HepG2 (cell line): ENCODE measurements around the gene LRRC8D. TPM values are rescaled to one million over a fixed set of nuclear protein-coding genes. Genes with fewer than 3 reads are reported as not detected.

Source experiments
- ATAC-seq: fragments of 200-7000 bp; cut with Tn5 transposase; 3 replicates; pipeline ENCODE4 v1.9.1; 2020; ENCODE audit warnings: mild to moderate bottlenecking, moderate library complexity
- BruUV-seq: library from RNA; stranded (reverse); fragments of 400-500 nt; replicated peaks from 2 replicates; lab custom pipeline; 2021; lab: Mats Ljungman, UMichigan
- CTCF ChIA-PET: fragments of 300-600 bp; formaldehyde crosslinking; extraction: SDS; loops from one replicate; lab custom pipeline; 2021; ENCODE audit warnings: low total read pairs, inconsistent platforms, low intra/inter-chr PET ratio; lab: Yijun Ruan, JAX
- POLR2A ChIA-PET: fragments of 350-600 bp; sonication (Branson Sonifier 250); formaldehyde crosslinking; loops from one replicate; lab custom pipeline; 2020; ENCODE audit warnings: antibody characterized with exemption, inconsistent platforms; lab: Yijun Ruan, JAX
- DNase-seq: peaks from one replicate; pipeline ENCODE4 v3.0.0-alpha.2; 2015; ENCODE audit warnings: low spot score
- FAIRE-seq: peaks from 3 replicates; lab custom pipeline; 2011; peaks lifted over from hg19 to GRCh38; lab: Jason Lieb, UNC
- H2AFZ ChIP-seq: one replicate; pipeline ENCODE4 v1.6.1; 2011; ENCODE audit warnings: low read length, inconsistent platforms
- H3K27ac ChIP-seq: fragments of 300-600 bp; 3 replicates; pipeline ENCODE4 v1.8.0; 2011; ENCODE audit warnings: mixed run types, mild to moderate bottlenecking, mixed read lengths, low read length, inconsistent platforms; ENCODE audit not compliant: insufficient read depth; ENCODE audit errors: extremely low read length
- H3K27me3 ChIP-seq, 2 experiments: fragments of 200-600 bp in 1 of 2; 2 replicates in 1 of 2; 3 replicates in 1 of 2; pipeline versions ENCODE4 v1.6.0 to v1.8.0; 2011; ENCODE audit warnings: low read length in 2 of 2, mild to moderate bottlenecking in 2 of 2, moderate library complexity in 2 of 2, inconsistent platforms in 1 of 2; ENCODE audit not compliant: insufficient read depth in 2 of 2, control insufficient read depth in 1 of 2
- H3K36me3 ChIP-seq, 2 experiments: fragments of 200-600 bp in 1 of 2; replicated peaks in 1 of 2; 2 replicates in 1 of 2; 3 replicates in 1 of 2; pipeline versions ENCODE4 v1.5.1 to v1.8.0; 2011; ENCODE audit warnings: low read length in 2 of 2, inconsistent platforms in 1 of 2; ENCODE audit not compliant: insufficient read depth in 2 of 2, control insufficient read depth in 1 of 2
- H3K4me1 ChIP-seq: 2 replicates; pipeline ENCODE4 v1.5.1; 2012; ENCODE audit warnings: low read length, inconsistent platforms; ENCODE audit not compliant: insufficient read depth
- H3K4me2 ChIP-seq: 2 replicates; pipeline ENCODE4 v1.6.0; 2011; ENCODE audit warnings: low read depth, low read length, inconsistent platforms
- H3K4me3 ChIP-seq, 3 experiments: fragments of 200-600 bp in 1 of 3; sonication (generic), shearing (Covaris generic) in 1 of 3; replicated peaks in 1 of 3; 2 replicates each; pipeline ENCODE4 v1.5.1; 2011 to 2016; ENCODE audit warnings: low read length in 3 of 3, inconsistent platforms in 2 of 3, low read depth in 2 of 3, mild to moderate bottlenecking in 2 of 3, control low read depth in 1 of 3, mixed read lengths in 1 of 3; ENCODE audit not compliant: insufficient read depth in 1 of 3
- H3K79me2 ChIP-seq: one replicate; pipeline ENCODE4 v1.6.1; 2011; ENCODE audit warnings: low read length, inconsistent platforms; ENCODE audit not compliant: insufficient read depth
- H3K9ac ChIP-seq: 2 replicates; pipeline ENCODE4 v1.6.0; 2011; ENCODE audit warnings: mild to moderate bottlenecking, low read depth, low read length, inconsistent platforms; ENCODE audit not compliant: insufficient read depth
- H3K9me3 ChIP-seq: 2 replicates; pipeline ENCODE4 v1.5.1; 2012; ENCODE audit warnings: mild to moderate bottlenecking, low read length
- H4K20me1 ChIP-seq: 2 replicates; pipeline ENCODE4 v1.6.0; 2011; ENCODE audit warnings: inconsistent platforms, mild to moderate bottlenecking, low read length, moderate library complexity; ENCODE audit not compliant: insufficient read depth
- ATF7-NPFF ChIP-seq: sonication (generic); formaldehyde crosslinking; IDR thresholded peaks from 2 replicates; pipeline ENCODE4 v1.8.1; 2023; ENCODE audit warnings: mild to moderate bottlenecking, low read depth, missing genetic modification reagents, moderate library complexity
- ELF1 ChIP-seq: sonication (generic); formaldehyde crosslinking; IDR thresholded peaks from 2 replicates; pipeline ENCODE4 v1.4.0; 2020; ENCODE audit warnings: missing genetic modification reagents
- FOXA1 ChIP-seq, 2 experiments: fragments of 450-650 bp in 1 of 2; sonication (generic) in 1 of 2; formaldehyde crosslinking in 1 of 2; IDR thresholded peaks; 2 replicates each; pipeline versions ENCODE4 v1.4.0 to v1.6.1; 2016 to 2020; ENCODE audit warnings: missing genetic modification reagents in 1 of 2
- MAFF ChIP-seq: IDR thresholded peaks from 2 replicates; pipeline ENCODE4 v1.6.1; 2011; ENCODE audit warnings: low read depth, low read length, improper control_type of control experiment
- MAFK ChIP-seq, 2 experiments: IDR thresholded peaks in 1 of 2; conservative IDR thresholded peaks in 1 of 2; 2 replicates each; pipeline ENCODE4 v1.6.1; 2011; ENCODE audit warnings: improper control_type of control experiment in 2 of 2, low read length in 2 of 2
- SCMH1 ChIP-seq: sonication (generic); formaldehyde crosslinking; IDR thresholded peaks from 2 replicates; pipeline ENCODE4 v1.9.0; 2021; ENCODE audit warnings: missing genetic modification reagents, mild to moderate bottlenecking, borderline replicate concordance
- ZFP36L2 ChIP-seq: sonication (generic); formaldehyde crosslinking; IDR thresholded peaks from 2 replicates; pipeline ENCODE4 v1.4.0; 2020; ENCODE audit warnings: missing genetic modification reagents
- ZNF615 ChIP-seq: sonication (generic); formaldehyde crosslinking; IDR thresholded peaks from 2 replicates; pipeline ENCODE4 v1.5.0; 2020; ENCODE audit warnings: mild to moderate bottlenecking, missing genetic modification reagents, borderline replicate concordance
- ZNF652 ChIP-seq: IDR thresholded peaks from 2 replicates; pipeline ENCODE4 v1.6.1; 2016; ENCODE audit warnings: low read depth, borderline replicate concordance
- ZNF766 ChIP-seq: sonication (generic); formaldehyde crosslinking; IDR thresholded peaks from 2 replicates; pipeline ENCODE4 v1.5.0; 2020; ENCODE audit warnings: missing genetic modification reagents, borderline replicate concordance
- WGBS: methylation state at CpG from one replicate; pipeline ENCODE4 v1.1.6; 2017; ENCODE audit warnings: low lambda C conversion rate; 5-methylcytosine and 5-hydroxymethylcytosine counted together
- in situ Hi-C: cut with HindIII; loops from 2 replicates; pipeline ENCODE4 v1.10.0; 2017; ENCODE audit warnings: low pct_unique_long_range_greater_than_20kb; ENCODE audit not compliant: extremely low pct_ligation_motif_present
- intact Hi-C: fragments of 100-400 bp; cut with micrococcal nuclease; formaldehyde crosslinking; loops from one replicate; pipeline ENCODE4 v1.10.0; 2022; ENCODE audit not compliant: unreplicated experiment
- polyA plus RNA-seq, 8 experiments: library from polyadenylated mRNA; depleted of rRNA in 3 of 8; stranded (reverse) in 7 of 8; unstranded in 1 of 8; fragments of >200 nt; fragmentation: Illumina TruSeq in 4 of 8; extraction: Trizol in 4 of 8; gene quantifications; 2 replicates each; pipeline versions ENCODE4 v1.2.1 to v1.2.3, GENCODE V29; 2011 to 2016; ENCODE audit warnings: low read depth in 4 of 8, missing spikeins in 1 of 8, mixed read lengths in 1 of 8; ENCODE audit not compliant: insufficient read depth in 1 of 8
- total RNA-seq, 5 experiments: library from RNA; depleted of rRNA; stranded (reverse); fragments of >200 nt; fragmentation: Illumina TruSeq; extraction: Trizol; gene quantifications; 2 replicates each; pipeline ENCODE4 v1.2.3, GENCODE V29; 2016; ENCODE audit warnings: low read depth in 1 of 5
- TF ChIP-seq, protein P1 (sequence below): sonication (generic); formaldehyde crosslinking; IDR thresholded peaks from 2 replicates; pipeline ENCODE4 v1.5.0; 2020; ENCODE audit warnings: mild to moderate bottlenecking, low read depth, missing genetic modification reagents, borderline replicate concordance
- TF ChIP-seq, protein P2 (sequence below): sonication (generic); formaldehyde crosslinking; IDR thresholded peaks from 2 replicates; pipeline ENCODE4 v1.5.0; 2020; ENCODE audit warnings: missing genetic modification reagents
- TF ChIP-seq, protein P3 (sequence below): sonication (generic); formaldehyde crosslinking; IDR thresholded peaks from 2 replicates; pipeline ENCODE4 v1.5.0; 2020; ENCODE audit warnings: mild to moderate bottlenecking, missing genetic modification reagents

LRRC8D gene
- total and polyA plus RNA-seq, 2 of the 13 experiments (the other 11 are each of a cell fraction or from before 2014, with no cell fraction given), result 29.9 to 45.5 TPM

DNA sequence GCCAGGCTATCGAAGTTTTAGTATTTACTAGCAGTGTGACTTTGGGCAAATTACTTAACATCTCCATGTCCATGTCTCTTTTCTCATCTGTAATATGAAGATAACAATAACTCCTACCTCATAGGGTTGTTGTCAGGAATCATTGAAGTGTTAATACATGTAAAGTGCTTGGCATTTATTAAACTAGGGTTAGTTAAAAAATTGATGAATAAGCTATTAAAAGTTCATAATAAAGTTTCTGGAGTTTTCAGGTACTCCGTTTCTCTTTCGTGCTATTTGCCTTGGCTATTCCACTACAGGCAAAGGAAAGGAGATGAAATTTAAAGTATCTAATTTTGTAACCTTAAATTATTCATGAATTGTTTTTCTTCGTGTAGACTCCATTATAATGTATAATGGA is 16.7 kb downstream of the LRRC8D start:
- peaks cover 73% of the 10 kb centered on the region for H3K79me2 ChIP-seq
- H3K9me3 ChIP-seq, result no peaks in the 10 kb centered on the region
- no peak for ATAC-seq
- peak overlapping the region; percentile 92 for H3K4me2 ChIP-seq
- POLR2A ChIA-PET, result interaction anchor here (0.7 kb wide), 1 partner anchor 17 kb away, joined by 4 read pairs; the partner anchor contains the start of gene LRRC8D
- no peak for DNase-seq
- FAIRE-seq, result no peak
- intact Hi-C loops, result loop anchor here (2.0 kb wide), 1 partner anchor 33 kb away; no protein-coding TSS in a partner anchor
- H2AFZ ChIP-seq, result no peak overlapping the region
- H3K27ac ChIP-seq, result peak overlapping the region; percentile 97
- H3K4me1 ChIP-seq, result peaks cover 100% of the 10 kb centered on the region
- in situ Hi-C loops, result no loop called here
- 56% methylated on average over 4 of the region's 4 CpGs for WGBS
- H3K27me3 ChIP-seq, result no peaks in the 10 kb centered on the region
- TF ChIP-seq ELF1 (CRISPR knock-in tag) (no peak), MAFF (0 out of 2 replicates have a peak, but pooled peaks have one; percentile 45), MAFK (conservative IDR thresholded peaks at IDR 0.05 in 1 of 2, IDR thresholded peaks at IDR 0.05 in 1 of 2; ENCODE audit: low read length in 2 of 2) (peak; percentile 46 to 55; a peak in 3 of 4 replicates)
- TF ChIP-seq, protein P1, sequence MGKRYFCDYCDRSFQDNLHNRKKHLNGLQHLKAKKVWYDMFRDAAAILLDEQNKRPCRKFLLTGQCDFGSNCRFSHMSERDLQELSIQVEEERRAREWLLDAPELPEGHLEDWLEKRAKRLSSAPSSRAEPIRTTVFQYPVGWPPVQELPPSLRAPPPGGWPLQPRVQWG (CRISPR knock-in tag), result no peak
- peak overlapping the region in 2 of 3 experiments; percentile 0 to 56; a peak in 1 of 6 replicates for H3K4me3 ChIP-seq
- peak overlapping the region; percentile 72 for H3K9ac ChIP-seq
- no peaks in the 10 kb centered on the region for H4K20me1 ChIP-seq
- H3K36me3 ChIP-seq, result 0 out of 5 replicates have a peak, but pooled peaks cover 0 to 2% of the 10 kb centered on the region in 2 experiments
- no TSS peak for BruUV-seq
- CTCF ChIA-PET, result no interaction called here

DNA sequence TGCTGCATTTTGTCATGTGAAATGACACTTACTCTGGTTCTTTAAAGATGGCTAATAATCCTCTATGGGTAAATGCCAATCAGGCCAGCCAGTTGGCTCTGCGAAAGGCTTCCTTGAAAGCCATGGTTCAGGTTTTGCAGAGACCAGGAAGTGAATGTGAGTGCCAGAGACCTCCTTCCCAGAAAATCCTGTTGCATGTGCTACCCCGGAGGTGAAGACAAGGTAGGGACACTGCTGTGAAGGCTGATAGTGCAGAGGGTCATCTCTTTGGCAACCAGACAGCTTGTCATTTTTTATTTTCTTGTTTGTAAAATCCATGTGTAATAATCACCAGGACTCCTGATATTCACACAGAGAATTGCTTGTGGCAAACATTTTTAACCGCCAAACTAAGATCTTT is 18.7 kb downstream of the LRRC8D start:
- Histone ChIP-seq H3K4me1 (peaks cover 92% of the 10 kb centered on the region), H3K9me3 (no peaks in the 10 kb centered on the region), H3K9ac (no peak overlapping the region), H3K27me3 (no peaks in the 10 kb centered on the region), H4K20me1 (no peaks in the 10 kb centered on the region), H3K4me2 (no peak overlapping the region), H3K27ac (no peak overlapping the region), H3K79me2 (peaks cover 59% of the 10 kb centered on the region), H2AFZ (no peak overlapping the region), H3K4me3 (no peak overlapping the region), H3K36me3 (peaks cover 0 to 5% of the 10 kb centered on the region in 2 experiments; a peak in 2 of 5 replicates)
- no peak for ATAC-seq
- no peak for FAIRE-seq
- no TSS peak for BruUV-seq
- intact Hi-C loops (no loop called here), in situ Hi-C loops (no loop called here)
- ChIA-PET CTCF (no interaction called here), POLR2A (interaction anchor here (5.9 kb wide), 1 partner anchor 18 kb away, joined by 38 read pairs; the partner anchor contains the start of gene LRRC8D)
- 90% methylated on average over 3 of the region's 3 CpGs for WGBS
- no peak for DNase-seq
- TF ChIP-seq ZNF766 (CRISPR knock-in tag), result no peak
- TF ChIP-seq ZNF615 (CRISPR knock-in tag), result no peak
- no peak for TF ChIP-seq ZNF652 (CRISPR knock-in tag)
- TF ChIP-seq FOXA1 (IDR thresholded peaks at IDR 0.05), result no peak
- no peak for TF ChIP-seq FOXA1 (CRISPR knock-in tag; IDR thresholded peaks at IDR 0.05)
- no peak for TF ChIP-seq SCMH1 (CRISPR knock-in tag)
- TF ChIP-seq, protein P2, sequence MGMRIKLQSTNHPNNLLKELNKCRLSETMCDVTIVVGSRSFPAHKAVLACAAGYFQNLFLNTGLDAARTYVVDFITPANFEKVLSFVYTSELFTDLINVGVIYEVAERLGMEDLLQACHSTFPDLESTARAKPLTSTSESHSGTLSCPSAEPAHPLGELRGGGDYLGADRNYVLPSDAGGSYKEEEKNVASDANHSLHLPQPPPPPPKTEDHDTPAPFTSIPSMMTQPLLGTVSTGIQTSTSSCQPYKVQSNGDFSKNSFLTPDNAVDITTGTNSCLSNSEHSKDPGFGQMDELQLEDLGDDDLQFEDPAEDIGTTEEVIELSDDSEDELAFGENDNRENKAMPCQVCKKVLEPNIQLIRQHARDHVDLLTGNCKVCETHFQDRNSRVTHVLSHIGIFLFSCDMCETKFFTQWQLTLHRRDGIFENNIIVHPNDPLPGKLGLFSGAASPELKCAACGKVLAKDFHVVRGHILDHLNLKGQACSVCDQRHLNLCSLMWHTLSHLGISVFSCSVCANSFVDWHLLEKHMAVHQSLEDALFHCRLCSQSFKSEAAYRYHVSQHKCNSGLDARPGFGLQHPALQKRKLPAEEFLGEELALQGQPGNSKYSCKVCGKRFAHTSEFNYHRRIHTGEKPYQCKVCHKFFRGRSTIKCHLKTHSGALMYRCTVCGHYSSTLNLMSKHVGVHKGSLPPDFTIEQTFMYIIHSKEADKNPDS (CRISPR knock-in tag), result no peak
- no peak for TF ChIP-seq ATF7-NPFF (CRISPR knock-in tag)
- no peak for TF ChIP-seq ZFP36L2 (CRISPR knock-in tag)
- TF ChIP-seq, protein P3, sequence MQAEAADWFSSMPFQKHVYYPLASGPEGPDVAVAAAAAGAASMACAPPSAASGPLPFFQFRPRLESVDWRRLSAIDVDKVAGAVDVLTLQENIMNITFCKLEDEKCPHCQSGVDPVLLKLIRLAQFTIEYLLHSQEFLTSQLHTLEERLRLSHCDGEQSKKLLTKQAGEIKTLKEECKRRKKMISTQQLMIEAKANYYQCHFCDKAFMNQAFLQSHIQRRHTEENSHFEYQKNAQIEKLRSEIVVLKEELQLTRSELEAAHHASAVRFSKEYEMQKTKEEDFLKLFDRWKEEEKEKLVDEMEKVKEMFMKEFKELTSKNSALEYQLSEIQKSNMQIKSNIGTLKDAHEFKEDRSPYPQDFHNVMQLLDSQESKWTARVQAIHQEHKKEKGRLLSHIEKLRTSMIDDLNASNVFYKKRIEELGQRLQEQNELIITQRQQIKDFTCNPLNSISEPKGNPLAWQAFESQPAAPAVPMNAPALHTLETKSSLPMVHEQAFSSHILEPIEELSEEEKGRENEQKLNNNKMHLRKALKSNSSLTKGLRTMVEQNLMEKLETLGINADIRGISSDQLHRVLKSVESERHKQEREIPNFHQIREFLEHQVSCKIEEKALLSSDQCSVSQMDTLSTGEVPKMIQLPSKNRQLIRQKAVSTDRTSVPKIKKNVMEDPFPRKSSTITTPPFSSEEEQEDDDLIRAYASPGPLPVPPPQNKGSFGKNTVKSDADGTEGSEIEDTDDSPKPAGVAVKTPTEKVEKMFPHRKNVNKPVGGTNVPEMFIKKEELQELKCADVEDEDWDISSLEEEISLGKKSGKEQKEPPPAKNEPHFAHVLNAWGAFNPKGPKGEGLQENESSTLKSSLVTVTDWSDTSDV, result no peak
